ENCODE data around the gene ACAN. TPM values are rescaled to one million over a fixed set of nuclear protein-coding genes. Genes with fewer than 3 reads are reported as not detected.

The ACAN gene
- total RNA-seq, 4 donors from 2014 or later = 0.05 to 0.25 (median 0.19) TPM; not detected in 1

DNA sequence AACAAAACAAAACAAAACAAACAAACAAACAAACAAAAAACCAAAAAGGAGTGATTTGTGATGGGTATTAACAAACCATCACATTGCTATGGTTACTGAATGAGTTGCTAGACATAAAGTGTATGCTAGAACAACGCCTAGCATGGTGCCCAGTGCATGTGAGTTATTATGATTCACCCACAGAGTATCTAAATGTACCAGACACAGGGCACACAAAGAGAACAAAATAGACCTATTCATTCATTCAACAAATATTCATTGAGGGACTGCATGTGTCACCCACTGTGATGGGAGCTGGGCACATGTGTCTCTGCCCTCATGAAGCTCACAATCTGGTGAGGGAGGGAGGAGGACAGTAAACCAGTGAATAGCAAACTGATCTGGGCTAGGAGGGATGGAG lies 11.6 kb upstream of the ACAN start:
- DNase-seq (ENCODE audit: low spot score in 2 of 2) = no peak
- WGBS = 95% methylated on average over 1 of the region's 1 CpG
- TF ChIP-seq, protein P1, sequence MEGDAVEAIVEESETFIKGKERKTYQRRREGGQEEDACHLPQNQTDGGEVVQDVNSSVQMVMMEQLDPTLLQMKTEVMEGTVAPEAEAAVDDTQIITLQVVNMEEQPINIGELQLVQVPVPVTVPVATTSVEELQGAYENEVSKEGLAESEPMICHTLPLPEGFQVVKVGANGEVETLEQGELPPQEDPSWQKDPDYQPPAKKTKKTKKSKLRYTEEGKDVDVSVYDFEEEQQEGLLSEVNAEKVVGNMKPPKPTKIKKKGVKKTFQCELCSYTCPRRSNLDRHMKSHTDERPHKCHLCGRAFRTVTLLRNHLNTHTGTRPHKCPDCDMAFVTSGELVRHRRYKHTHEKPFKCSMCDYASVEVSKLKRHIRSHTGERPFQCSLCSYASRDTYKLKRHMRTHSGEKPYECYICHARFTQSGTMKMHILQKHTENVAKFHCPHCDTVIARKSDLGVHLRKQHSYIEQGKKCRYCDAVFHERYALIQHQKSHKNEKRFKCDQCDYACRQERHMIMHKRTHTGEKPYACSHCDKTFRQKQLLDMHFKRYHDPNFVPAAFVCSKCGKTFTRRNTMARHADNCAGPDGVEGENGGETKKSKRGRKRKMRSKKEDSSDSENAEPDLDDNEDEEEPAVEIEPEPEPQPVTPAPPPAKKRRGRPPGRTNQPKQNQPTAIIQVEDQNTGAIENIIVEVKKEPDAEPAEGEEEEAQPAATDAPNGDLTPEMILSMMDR (IDR thresholded peaks at IDR 0.05) = no peak
- no peak for TF ChIP-seq EP300 (IDR thresholded peaks at IDR 0.05)
- no peak for TF ChIP-seq POLR2AphosphoS5 (IDR thresholded peaks at IDR 0.05)
- no peak for TF ChIP-seq POLR2A (IDR thresholded peaks at IDR 0.05)

DNA sequence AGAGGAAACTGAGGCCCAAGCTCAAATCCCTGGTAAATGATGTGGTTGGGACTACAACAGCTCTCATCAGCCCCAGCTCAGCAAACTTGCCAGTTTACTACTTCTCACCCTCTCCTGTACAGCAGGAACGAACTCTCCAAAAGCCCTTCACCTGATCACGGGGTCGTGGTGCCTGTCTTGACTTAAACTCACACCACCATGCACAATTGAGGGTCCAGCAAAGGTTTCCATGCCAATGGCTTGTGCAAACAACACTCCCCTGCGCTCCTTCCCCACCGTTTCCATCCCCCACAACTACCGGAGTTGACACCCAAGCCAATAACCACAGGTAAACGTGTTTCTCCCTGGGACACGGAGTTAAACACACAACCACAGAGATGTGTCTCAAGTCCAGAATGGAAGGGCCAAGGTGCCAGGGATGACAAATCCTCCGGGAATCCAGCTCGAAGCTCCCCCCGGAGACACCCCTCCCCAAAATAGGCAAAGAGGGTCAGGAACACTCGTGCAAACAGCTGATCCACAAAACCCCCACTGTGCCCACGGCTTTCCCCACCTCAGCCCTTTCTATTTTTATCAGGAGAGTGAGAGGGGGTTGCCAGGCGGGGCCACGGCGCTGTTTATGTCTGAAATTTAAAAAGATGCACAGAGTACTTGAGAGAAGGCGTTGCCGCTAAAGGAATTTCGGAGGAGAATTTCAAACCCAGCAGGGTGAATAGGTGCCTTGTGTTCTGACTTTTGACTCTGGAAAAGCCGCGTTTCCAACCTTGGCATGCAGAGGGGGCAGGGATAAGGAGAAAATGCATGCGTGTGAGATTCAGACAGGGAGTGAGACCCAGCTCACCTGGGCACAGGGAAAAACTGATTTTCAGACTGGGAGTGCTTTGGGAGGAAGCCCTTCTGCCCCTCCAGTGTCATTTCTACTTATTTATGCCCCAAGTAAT lies 10.6 kb upstream of the ACAN start:
- no peak for DNase-seq (ENCODE audit: low spot score in 2 of 2)
- TF ChIP-seq POLR2A (IDR thresholded peaks at IDR 0.05) (no peak), POLR2AphosphoS5 (IDR thresholded peaks at IDR 0.05) (no peak)
- H3K27me3 ChIP-seq = peaks cover 40% of the 10 kb centered on the region
- no peaks in the 10 kb centered on the region for H3K36me3 ChIP-seq
- H3K4me3 ChIP-seq = no peak overlapping the region
- 44% methylated on average over 22 of the region's 22 CpGs for WGBS
- H3K9me3 ChIP-seq = no peaks in the 10 kb centered on the region
- H3K27ac ChIP-seq = no peak overlapping the region
- no peaks in the 10 kb centered on the region for H3K4me1 ChIP-seq

More for the DNA sequence above, 11.6 kb upstream of the ACAN start:
- Histone ChIP-seq H3K4me3 (no peak overlapping the region), H3K27ac (no peak overlapping the region), H3K27me3 (peaks cover 38% of the 10 kb centered on the region), H3K36me3 (no peaks in the 10 kb centered on the region), H3K9me3 (no peaks in the 10 kb centered on the region), H3K4me1 (no peaks in the 10 kb centered on the region)

DNA sequence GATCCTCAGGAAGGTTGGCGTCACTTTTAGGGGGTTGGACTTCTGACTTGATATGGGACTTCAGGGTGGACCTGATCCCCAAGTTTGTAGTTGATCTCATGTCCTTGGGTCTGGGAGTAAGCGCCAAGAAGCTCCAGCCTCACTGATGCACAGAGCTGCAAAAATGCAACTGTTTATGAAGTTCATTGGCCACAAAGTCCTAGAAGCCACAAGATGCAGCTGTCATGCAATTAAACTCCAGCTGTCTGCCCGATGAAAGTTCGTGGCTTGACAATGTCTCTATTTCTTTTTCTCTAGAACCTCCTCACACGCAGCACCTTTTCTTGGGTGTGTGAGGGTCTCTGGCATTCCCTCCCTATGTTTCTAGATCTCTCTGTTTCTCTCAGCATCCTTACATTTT lies 9.2 kb upstream of the ACAN start:
- peaks cover 49% of the 10 kb centered on the region for H3K27me3 ChIP-seq
- H3K36me3 ChIP-seq = no peaks in the 10 kb centered on the region
- TF ChIP-seq POLR2AphosphoS5 (IDR thresholded peaks at IDR 0.05) = no peak
- no peak for TF ChIP-seq EP300 (IDR thresholded peaks at IDR 0.05)
- TF ChIP-seq, protein P1 (IDR thresholded peaks at IDR 0.05) = no peak
- no peak for TF ChIP-seq POLR2A (IDR thresholded peaks at IDR 0.05)
- DNase-seq (ENCODE audit: low spot score in 2 of 2) = no peak
- WGBS = 66% methylated on average over 5 of the region's 5 CpGs
- no peaks in the 10 kb centered on the region for H3K9me3 ChIP-seq
- H3K27ac ChIP-seq = no peak overlapping the region
- H3K4me1 ChIP-seq = no peaks in the 10 kb centered on the region
- no peak overlapping the region for H3K4me3 ChIP-seq

DNA sequence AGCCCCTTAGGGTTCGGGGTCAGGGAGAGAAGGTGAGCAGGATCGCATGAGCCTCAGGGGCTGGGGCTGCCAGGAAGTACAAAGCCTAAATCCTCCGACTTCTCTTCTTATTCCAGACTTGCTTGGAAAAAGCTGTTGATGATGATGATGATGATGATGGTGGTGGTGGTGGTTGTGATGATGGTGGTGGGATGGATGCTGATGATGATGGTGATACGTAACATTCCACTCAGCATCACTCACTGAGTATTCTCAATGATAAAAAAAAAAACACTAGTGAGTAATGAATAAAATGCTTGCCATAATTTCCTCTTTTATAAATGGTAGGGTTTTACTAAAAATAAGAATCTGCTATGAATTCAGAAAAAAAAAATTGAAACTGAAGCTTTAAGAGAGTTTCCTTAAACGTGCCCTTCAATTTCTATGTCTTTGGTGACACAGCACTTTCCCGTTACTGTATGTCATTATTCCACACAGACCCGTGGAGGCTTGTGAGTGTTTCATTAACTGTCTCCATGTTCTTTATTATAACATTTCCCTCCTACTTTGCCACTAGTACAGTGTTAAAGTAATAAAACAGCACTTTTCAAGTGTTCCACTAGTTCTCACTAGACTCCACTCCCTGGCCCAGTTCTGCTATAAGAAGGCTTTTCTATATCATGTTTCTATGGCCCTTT lies 5.4 kb upstream of the ACAN start:
- no peaks in the 10 kb centered on the region for H3K4me1 ChIP-seq
- TF ChIP-seq EP300 (IDR thresholded peaks at IDR 0.05) (no peak), POLR2A (IDR thresholded peaks at IDR 0.05) (no peak), POLR2AphosphoS5 (IDR thresholded peaks at IDR 0.05) (no peak)
- TF ChIP-seq, protein P1 (IDR thresholded peaks at IDR 0.05) = no peak
- H3K4me3 ChIP-seq = no peak overlapping the region
- H3K36me3 ChIP-seq = no peaks in the 10 kb centered on the region
- H3K27me3 ChIP-seq = peaks cover 67% of the 10 kb centered on the region
- DNase-seq (ENCODE audit: low spot score in 2 of 2) = no peak
- H3K27ac ChIP-seq = no peak overlapping the region
- H3K9me3 ChIP-seq = no peaks in the 10 kb centered on the region
- 68% methylated on average over 7 of the region's 7 CpGs for WGBS

DNA sequence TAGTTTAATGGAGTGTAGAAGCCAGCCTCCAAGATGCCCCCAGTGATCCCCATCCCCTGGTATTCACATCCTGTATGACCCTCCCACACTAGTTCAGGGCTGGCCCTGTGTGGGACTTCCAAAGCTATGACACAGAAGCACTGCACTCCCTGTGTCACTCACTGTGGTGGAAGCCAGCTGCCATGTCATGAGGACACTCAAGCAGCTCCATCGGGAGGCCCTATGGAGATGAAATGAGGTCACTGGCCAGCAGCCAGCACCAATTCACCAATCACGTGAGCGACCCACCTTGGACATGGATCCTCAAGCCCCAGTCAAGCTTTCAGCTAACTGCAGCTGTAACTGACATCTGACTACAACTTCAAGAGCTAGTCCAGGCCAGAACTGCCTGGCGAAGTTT lies 3.9 kb upstream of the ACAN start:
- Histone ChIP-seq H3K27ac (no peak overlapping the region), H3K27me3 (peaks cover 75% of the 10 kb centered on the region), H3K9me3 (no peaks in the 10 kb centered on the region), H3K36me3 (no peaks in the 10 kb centered on the region), H3K4me1 (peaks cover 4% of the 10 kb centered on the region), H3K4me3 (no peak overlapping the region)
- TF ChIP-seq POLR2A (IDR thresholded peaks at IDR 0.05) (no peak), POLR2AphosphoS5 (IDR thresholded peaks at IDR 0.05) (no peak), EP300 (IDR thresholded peaks at IDR 0.05) (no peak)
- TF ChIP-seq, protein P1 (IDR thresholded peaks at IDR 0.05) = no peak
- WGBS = 98% methylated on average over 4 of the region's 4 CpGs
- no peak for DNase-seq (ENCODE audit: low spot score in 2 of 2)

Measured in suprapubic skin (tissue), 4 donors.